HG02938 (cell line): Measurements from ENCODE around the gene ODAD4.
"Not testable (repeated sequence)": the region's sequence is repeated elsewhere in the genome, so short reads cannot be mapped to it uniquely, and the experiment has no call there.

Source experiments
- ATAC-seq: cut with Tn5 transposase; IDR thresholded peaks from one replicate; pipeline ENCODE4 v1.9.1; 2021; ENCODE audit warnings: mild to moderate bottlenecking, moderate library complexity; ENCODE audit not compliant: unreplicated experiment

The ODAD4 gene

GRCh38 chr17:42001729-42002128 is 71.3 kb downstream of the ODAD4 start:
- no peak for ATAC-seq

- ATAC-seq: no peak
These were observed 71.9 kb downstream of the ODAD4 start for GRCh38 chr17:42002175-42002791.

GRCh38 chr17:42002792-42003301 is 72.4 kb downstream of the ODAD4 start:
- no peak for ATAC-seq

- no peak for ATAC-seq
These were observed 74.7 kb downstream of the ODAD4 start for GRCh38 chr17:42005166-42005565.

GRCh38 chr17:42009170-42009569 is 78.8 kb downstream of the ODAD4 start:
- ATAC-seq: no peak

- ATAC-seq: not testable (repeated sequence)
These were observed 79.9 kb downstream of the ODAD4 start for GRCh38 chr17:42010266-42010680.

- no peak for ATAC-seq
These were observed 80.6 kb downstream of the ODAD4 start for GRCh38 chr17:42010898-42011516.

GRCh38 chr17:42012363-42012762 is 81.9 kb downstream of the ODAD4 start:
- not testable (repeated sequence) for ATAC-seq

GRCh38 chr17:42013740-42014139 is 83.3 kb downstream of the ODAD4 start:
- not testable (repeated sequence) for ATAC-seq
